Prostate gland (tissue), 2 donors: ENCODE data around the gene ZKSCAN8.
A peak's percentile ranks its signal among the peaks of the same experiment; 100 is the strongest.

Source experiments
- POLR2A ChIP-seq: fragments of 450-650 bp; IDR thresholded peaks from one replicate; pipeline ENCODE4 v1.6.1; 2016; ENCODE audit warnings: antibody characterized with exemption, mild to moderate bottlenecking
- POLR2AphosphoS5 ChIP-seq: sonication (generic); formaldehyde crosslinking; IDR thresholded peaks from one replicate; pipeline ENCODE4 v1.6.1; 2017; ENCODE audit warnings: antibody characterized with exemption
- TF ChIP-seq, protein P1 (sequence below), 4 experiments: fragments of 200-600 bp in 2 of 4; fragments of 450-650 bp in 2 of 4; sonication (generic) in 2 of 4; IDR thresholded peaks; 1 replicate in 3 of 4; 2 replicates in 1 of 4; pipeline ENCODE4 v1.5.1; 2016 to 2019; ENCODE audit warnings: antibody characterized with exemption in 4 of 4, mild to moderate bottlenecking in 2 of 4, moderate library complexity in 2 of 4

GRCh38 chr6:28104392-28105244 lies 37.1 kb upstream of the ZKSCAN8 start:
- TF ChIP-seq POLR2A, result peak; percentile 66
- TF ChIP-seq, protein P1, sequence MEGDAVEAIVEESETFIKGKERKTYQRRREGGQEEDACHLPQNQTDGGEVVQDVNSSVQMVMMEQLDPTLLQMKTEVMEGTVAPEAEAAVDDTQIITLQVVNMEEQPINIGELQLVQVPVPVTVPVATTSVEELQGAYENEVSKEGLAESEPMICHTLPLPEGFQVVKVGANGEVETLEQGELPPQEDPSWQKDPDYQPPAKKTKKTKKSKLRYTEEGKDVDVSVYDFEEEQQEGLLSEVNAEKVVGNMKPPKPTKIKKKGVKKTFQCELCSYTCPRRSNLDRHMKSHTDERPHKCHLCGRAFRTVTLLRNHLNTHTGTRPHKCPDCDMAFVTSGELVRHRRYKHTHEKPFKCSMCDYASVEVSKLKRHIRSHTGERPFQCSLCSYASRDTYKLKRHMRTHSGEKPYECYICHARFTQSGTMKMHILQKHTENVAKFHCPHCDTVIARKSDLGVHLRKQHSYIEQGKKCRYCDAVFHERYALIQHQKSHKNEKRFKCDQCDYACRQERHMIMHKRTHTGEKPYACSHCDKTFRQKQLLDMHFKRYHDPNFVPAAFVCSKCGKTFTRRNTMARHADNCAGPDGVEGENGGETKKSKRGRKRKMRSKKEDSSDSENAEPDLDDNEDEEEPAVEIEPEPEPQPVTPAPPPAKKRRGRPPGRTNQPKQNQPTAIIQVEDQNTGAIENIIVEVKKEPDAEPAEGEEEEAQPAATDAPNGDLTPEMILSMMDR (IDR thresholded peaks at IDR 0.05), result peak; percentile 18 to 76 (median 40)
- peak; percentile 82 for TF ChIP-seq POLR2AphosphoS5
